Mesothelial cell of epicardium (in vitro differentiated cells): Measurements from ENCODE around the gene ZFC3H1. TPM values are rescaled to one million over a fixed set of nuclear protein-coding genes. Genes with fewer than 3 reads are reported as not detected.
"Not testable (repeated sequence)": the region's sequence is repeated elsewhere in the genome, so short reads cannot be mapped to it uniquely, and the experiment has no call there.

Experiments
- DNase-seq, 2 experiments: peaks; one replicate each; pipeline ENCODE4 v3.0.0; 2021; ENCODE audit warnings: low spot score in 2 of 2; ENCODE audit not compliant: unreplicated experiment in 2 of 2
- H3K27ac Mint-ChIP-seq: 2 replicates; pipeline ENCODE4 v1.8.0; 2021; ENCODE audit warnings: mixed read lengths
- H3K27me3 Mint-ChIP-seq: 2 replicates; pipeline ENCODE4 v1.8.0; 2021; ENCODE audit warnings: low read depth, mixed read lengths
- H3K36me3 Mint-ChIP-seq: 2 replicates; pipeline ENCODE4 v1.8.0; 2021; ENCODE audit warnings: mixed read lengths
- H3K4me1 Mint-ChIP-seq: 2 replicates; pipeline ENCODE4 v1.8.0; 2021; ENCODE audit warnings: mixed read lengths
- H3K4me3 Mint-ChIP-seq: 2 replicates; pipeline ENCODE4 v1.8.0; 2021; ENCODE audit warnings: mild to moderate bottlenecking, moderate library complexity, mixed read lengths
- H3K9me3 Mint-ChIP-seq: 2 replicates; pipeline ENCODE4 v1.8.0; 2021; ENCODE audit warnings: mixed read lengths
- total RNA-seq: library from RNA; stranded (reverse); gene quantifications from 3 replicates; pipeline ENCODE4 v1.2.1, GENCODE V29; 2021
- TF ChIP-seq, protein P1 (sequence below): fragments of 200-600 bp; sonication (generic); IDR thresholded peaks from one replicate; pipeline ENCODE4 v1.5.0; 2021; ENCODE audit warnings: antibody characterized with exemption; ENCODE audit not compliant: unreplicated experiment

The ZFC3H1 gene
- total RNA-seq, 1 donor from 2014 or later = 55.5 TPM

- Mint-ChIP-seq H3K27me3 (no peaks in the 10 kb centered on the region), H3K27ac (no peak overlapping the region), H3K4me3 (no peak overlapping the region), H3K4me1 (peaks cover 33% of the 10 kb centered on the region), H3K9me3 (no peaks in the 10 kb centered on the region), H3K36me3 (peaks cover 2% of the 10 kb centered on the region)
- TF ChIP-seq, protein P1, sequence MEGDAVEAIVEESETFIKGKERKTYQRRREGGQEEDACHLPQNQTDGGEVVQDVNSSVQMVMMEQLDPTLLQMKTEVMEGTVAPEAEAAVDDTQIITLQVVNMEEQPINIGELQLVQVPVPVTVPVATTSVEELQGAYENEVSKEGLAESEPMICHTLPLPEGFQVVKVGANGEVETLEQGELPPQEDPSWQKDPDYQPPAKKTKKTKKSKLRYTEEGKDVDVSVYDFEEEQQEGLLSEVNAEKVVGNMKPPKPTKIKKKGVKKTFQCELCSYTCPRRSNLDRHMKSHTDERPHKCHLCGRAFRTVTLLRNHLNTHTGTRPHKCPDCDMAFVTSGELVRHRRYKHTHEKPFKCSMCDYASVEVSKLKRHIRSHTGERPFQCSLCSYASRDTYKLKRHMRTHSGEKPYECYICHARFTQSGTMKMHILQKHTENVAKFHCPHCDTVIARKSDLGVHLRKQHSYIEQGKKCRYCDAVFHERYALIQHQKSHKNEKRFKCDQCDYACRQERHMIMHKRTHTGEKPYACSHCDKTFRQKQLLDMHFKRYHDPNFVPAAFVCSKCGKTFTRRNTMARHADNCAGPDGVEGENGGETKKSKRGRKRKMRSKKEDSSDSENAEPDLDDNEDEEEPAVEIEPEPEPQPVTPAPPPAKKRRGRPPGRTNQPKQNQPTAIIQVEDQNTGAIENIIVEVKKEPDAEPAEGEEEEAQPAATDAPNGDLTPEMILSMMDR = no peak
- DNase-seq = no peak
Observed at GRCh38 chr12:71691504-71692129, 28.0 kb upstream of the ZFC3H1 start.

DNA sequence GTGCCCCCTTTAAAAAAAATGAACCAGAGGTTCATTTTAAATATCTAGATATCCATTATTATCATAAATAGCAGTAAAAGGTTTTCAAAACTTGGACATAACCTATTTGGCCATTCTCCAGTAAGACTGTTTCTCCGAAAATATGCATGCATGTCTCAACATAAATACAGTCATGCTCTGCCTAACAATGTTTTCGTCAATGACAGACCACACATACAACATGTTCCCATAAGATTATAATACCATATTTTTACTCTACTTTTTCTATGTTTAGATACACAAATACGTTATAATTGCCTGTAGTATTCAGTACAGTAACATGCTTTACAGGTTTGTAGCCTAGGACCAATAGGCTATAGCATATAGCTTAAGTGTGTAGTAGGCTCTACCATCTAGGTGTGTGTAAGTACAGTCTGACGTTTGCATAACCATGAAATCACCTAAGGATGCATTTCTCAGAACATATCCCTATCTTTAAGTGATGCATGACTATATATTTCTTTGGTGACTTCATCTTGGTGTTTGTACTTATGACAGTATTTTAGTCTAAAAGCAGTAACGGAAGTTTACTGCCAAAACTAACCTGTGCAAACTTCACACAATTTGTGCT is 25.4 kb upstream of the ZFC3H1 start:
- DNase-seq = no peak
- H3K9me3 Mint-ChIP-seq = no peaks in the 10 kb centered on the region
- no peaks in the 10 kb centered on the region for H3K36me3 Mint-ChIP-seq
- TF ChIP-seq, protein P1 = no peak
- H3K4me1 Mint-ChIP-seq = peaks cover 31% of the 10 kb centered on the region
- H3K4me3 Mint-ChIP-seq = no peak overlapping the region
- H3K27ac Mint-ChIP-seq = no peak overlapping the region
- no peaks in the 10 kb centered on the region for H3K27me3 Mint-ChIP-seq

DNA sequence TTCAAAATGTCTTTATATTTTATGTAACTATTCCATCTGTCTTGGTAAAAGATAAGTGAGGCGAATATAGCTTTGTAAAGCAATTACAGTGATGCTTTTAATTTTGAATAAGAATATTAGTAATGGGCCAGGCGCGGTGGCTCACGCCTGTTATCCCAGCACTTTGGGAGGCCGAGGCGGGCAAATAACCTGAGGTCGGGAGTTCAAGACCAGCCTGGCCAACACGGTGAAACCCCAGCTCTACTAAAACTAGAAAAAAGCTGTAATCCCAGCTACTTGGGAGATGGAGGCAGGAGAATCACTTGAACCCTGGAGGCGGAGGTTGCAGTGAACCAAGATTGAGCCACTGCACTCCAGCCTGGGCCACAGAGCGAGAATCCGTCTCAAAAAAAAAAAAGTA is 23.5 kb upstream of the ZFC3H1 start:
- not testable (repeated sequence) for DNase-seq, H3K36me3 Mint-ChIP-seq, H3K9me3 Mint-ChIP-seq, H3K27ac Mint-ChIP-seq, H3K27me3 Mint-ChIP-seq
- Mint-ChIP-seq H3K4me1 (peaks cover 26% of the 10 kb centered on the region), H3K4me3 (peak overlapping the region; percentile 90)

GRCh38 chr12:71686658-71687025 is 23.0 kb upstream of the ZFC3H1 start:
- H3K36me3 Mint-ChIP-seq = no peaks in the 10 kb centered on the region
- DNase-seq = no peak
- peak overlapping the region; percentile 95 for H3K27ac Mint-ChIP-seq
- no peaks in the 10 kb centered on the region for H3K9me3 Mint-ChIP-seq
- TF ChIP-seq, protein P1 = no peak
- H3K4me3 Mint-ChIP-seq = peak overlapping the region; percentile 90
- H3K27me3 Mint-ChIP-seq = no peaks in the 10 kb centered on the region
- peaks cover 26% of the 10 kb centered on the region for H3K4me1 Mint-ChIP-seq

- Mint-ChIP-seq H3K36me3 (no peaks in the 10 kb centered on the region), H3K4me1 (peaks cover 26% of the 10 kb centered on the region), H3K27ac (peak within 1 kb of the TSS; percentile 95), H3K27me3 (no peaks in the 10 kb centered on the region), H3K4me3 (peak within 1 kb of the TSS; percentile 90), H3K9me3 (no peaks in the 10 kb centered on the region)
- TF ChIP-seq, protein P1 = no peak
- DNase-seq = peak; percentile 65 to 83
Observed at GRCh38 chr12:71685914-71686657, 22.4 kb upstream of the ZFC3H1 start, which contains the start of gene TMEM19. Gene TMEM19, plus strand, starts transcription at chr12:71686082. Its CDS starts 599 bp downstream, at chr12:71686681.
